ENCODE data around the gene SLC7A9.
"Not testable (repeated sequence)": the region's sequence is repeated elsewhere in the genome, so short reads cannot be mapped to it uniquely, and the experiment has no call there.

Gene SLC7A9

DNA sequence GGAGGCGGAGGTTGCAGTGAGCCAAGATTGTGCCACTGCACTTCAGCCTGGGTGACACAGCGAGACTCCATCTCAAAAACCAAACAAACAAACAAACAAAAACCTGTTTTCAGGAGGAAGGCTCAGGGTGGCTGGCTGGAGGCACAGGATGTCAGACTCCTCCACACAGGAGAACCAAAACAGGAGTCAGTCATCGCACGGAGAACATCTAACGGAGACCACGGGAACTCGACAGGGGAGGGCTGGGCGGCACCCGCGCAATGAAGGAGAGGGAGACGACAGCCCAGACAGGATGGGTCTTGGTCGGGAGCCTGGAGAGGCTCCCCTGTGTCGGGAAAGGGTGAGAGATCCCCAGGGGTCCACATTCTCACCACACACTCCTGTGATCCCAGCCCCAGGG, 20.8 kb upstream of the SLC7A9 start:
- in situ Hi-C loops (cut with HindIII; ENCODE audit: low pct_ligation_motif_present, low sequenced_read_pairs) = no loop called here
- peaks cover 2% of the 10 kb centered on the region for H3K36me3 ChIP-seq (replicated peaks)
- TF ChIP-seq, protein P1, sequence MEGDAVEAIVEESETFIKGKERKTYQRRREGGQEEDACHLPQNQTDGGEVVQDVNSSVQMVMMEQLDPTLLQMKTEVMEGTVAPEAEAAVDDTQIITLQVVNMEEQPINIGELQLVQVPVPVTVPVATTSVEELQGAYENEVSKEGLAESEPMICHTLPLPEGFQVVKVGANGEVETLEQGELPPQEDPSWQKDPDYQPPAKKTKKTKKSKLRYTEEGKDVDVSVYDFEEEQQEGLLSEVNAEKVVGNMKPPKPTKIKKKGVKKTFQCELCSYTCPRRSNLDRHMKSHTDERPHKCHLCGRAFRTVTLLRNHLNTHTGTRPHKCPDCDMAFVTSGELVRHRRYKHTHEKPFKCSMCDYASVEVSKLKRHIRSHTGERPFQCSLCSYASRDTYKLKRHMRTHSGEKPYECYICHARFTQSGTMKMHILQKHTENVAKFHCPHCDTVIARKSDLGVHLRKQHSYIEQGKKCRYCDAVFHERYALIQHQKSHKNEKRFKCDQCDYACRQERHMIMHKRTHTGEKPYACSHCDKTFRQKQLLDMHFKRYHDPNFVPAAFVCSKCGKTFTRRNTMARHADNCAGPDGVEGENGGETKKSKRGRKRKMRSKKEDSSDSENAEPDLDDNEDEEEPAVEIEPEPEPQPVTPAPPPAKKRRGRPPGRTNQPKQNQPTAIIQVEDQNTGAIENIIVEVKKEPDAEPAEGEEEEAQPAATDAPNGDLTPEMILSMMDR (IDR thresholded peaks at IDR 0.05; ENCODE audit: low read depth, low read length, missing control alignments) = no peak
- H3K4me3 ChIP-seq (ENCODE audit: low read depth, low read length) = no peak overlapping the region
- H3K27me3 ChIP-seq (replicated peaks) = no peaks in the 10 kb centered on the region
- H3K27ac ChIP-seq = no peak overlapping the region
- DNase-seq = no peak

DNA sequence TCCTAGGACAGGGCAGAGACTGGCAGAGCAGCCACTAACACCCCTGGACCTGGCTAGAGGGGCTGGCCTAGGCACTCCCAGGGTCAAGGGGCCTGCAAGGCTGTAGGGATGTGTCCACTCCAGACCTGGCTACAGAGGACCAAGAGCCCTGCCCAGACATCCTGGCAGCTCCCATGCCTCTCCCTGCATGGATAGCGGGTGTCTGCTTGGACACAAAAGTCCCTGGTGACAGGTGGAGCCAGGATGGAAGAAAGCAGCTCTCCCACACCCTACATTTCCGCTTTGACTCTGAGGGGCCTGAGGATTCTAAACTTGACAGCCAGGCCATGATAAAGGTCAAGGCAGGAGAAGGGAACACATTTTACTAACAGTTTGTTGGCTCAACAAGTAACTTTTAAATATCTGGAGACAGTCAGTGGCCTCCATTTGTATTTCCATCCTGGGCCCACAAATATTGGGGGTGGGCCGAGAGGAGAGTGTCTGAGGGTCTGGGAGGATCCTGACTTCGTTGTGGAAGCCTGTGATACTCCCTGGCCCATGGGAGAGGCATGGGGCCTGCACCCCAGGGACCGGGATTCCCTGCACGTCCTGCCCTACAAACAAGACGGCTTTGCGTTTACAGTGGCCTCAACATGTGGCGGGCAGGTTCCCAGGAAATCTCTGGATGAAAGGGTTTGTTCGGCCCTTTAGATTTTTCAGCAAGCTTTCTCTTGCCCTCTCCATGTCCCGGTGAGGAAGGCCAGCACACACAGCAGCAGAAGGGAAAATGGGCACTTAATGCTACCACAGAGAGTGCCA, 19.8 kb upstream of the SLC7A9 start:
- Histone ChIP-seq H3K4me3 (ENCODE audit: low read depth, low read length) (no peak overlapping the region), H3K27me3 (replicated peaks) (no peaks in the 10 kb centered on the region), H3K27ac (no peak overlapping the region), H3K36me3 (replicated peaks) (peaks cover 2% of the 10 kb centered on the region)
- in situ Hi-C loops (cut with HindIII; ENCODE audit: low pct_ligation_motif_present, low sequenced_read_pairs) = no loop called here
- DNase-seq = no peak
- TF ChIP-seq, protein P1 (IDR thresholded peaks at IDR 0.05; ENCODE audit: low read depth, low read length, missing control alignments) = no peak

DNA sequence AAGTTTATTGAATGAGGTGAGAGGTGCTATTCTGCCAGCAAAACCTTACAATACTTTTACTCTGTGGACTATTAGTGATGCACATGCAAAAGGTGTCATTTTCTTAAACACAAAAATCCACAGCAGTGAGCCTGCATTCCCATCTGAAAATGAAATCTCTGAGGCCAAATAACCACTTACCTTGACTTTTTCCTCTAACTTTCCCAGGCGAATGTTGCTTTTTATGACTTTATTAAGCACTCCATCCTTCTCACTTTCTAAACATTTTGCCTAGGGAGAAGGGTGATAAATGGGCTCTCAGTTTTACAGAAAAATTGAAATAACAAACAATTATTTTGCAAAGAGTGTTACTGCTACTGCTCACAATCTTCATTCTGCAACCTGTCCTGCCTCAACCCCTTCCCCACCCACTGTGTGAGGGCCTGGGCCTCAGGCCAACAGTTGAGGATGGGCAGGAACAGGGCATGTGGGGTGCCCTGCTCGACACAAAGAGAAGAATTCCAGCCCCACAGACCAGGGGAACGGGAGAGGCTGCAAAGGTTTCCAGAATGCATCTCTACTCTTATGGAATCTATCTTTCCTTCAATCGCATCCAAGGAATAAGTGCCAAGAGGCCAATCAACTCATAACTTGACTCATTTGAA, 18.1 kb upstream of the SLC7A9 start:
- no peaks in the 10 kb centered on the region for H3K36me3 ChIP-seq (replicated peaks)
- H3K27ac ChIP-seq = no peak overlapping the region
- in situ Hi-C loops (cut with HindIII; ENCODE audit: low pct_ligation_motif_present, low sequenced_read_pairs) = no loop called here
- no peaks in the 10 kb centered on the region for H3K27me3 ChIP-seq (replicated peaks)
- TF ChIP-seq, protein P1 (IDR thresholded peaks at IDR 0.05; ENCODE audit: low read depth, low read length, missing control alignments) = no peak
- DNase-seq = no peak
- H3K4me3 ChIP-seq (ENCODE audit: low read depth, low read length) = no peak overlapping the region

DNA sequence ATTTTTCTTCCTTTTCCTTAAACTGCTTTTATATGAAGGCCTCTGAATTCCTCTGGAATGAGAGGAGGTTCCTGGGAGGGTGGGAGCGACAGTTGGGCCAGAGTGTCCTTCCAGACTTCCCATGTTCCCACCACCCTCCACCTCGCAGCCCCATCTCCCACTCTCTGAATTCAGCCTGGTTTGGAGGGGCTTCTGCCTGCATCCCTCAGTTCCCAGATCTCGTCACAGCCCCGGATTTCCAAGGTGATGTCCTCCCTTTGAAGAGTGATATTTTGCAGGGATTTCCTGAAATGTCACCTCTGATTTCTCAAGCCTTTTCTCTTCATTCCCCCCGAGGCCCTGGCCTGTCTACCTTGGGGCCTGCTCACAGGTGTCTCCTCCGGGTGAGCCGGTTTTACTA, 16.7 kb upstream of the SLC7A9 start:
- no peaks in the 10 kb centered on the region for H3K36me3 ChIP-seq (replicated peaks)
- no peak overlapping the region for H3K27ac ChIP-seq
- H3K27me3 ChIP-seq (replicated peaks) = no peaks in the 10 kb centered on the region
- in situ Hi-C loops (cut with HindIII; ENCODE audit: low pct_ligation_motif_present, low sequenced_read_pairs) = no loop called here
- no peak for DNase-seq
- no peak overlapping the region for H3K4me3 ChIP-seq (ENCODE audit: low read depth, low read length)
- TF ChIP-seq, protein P1 (IDR thresholded peaks at IDR 0.05; ENCODE audit: low read depth, low read length, missing control alignments) = no peak

DNA sequence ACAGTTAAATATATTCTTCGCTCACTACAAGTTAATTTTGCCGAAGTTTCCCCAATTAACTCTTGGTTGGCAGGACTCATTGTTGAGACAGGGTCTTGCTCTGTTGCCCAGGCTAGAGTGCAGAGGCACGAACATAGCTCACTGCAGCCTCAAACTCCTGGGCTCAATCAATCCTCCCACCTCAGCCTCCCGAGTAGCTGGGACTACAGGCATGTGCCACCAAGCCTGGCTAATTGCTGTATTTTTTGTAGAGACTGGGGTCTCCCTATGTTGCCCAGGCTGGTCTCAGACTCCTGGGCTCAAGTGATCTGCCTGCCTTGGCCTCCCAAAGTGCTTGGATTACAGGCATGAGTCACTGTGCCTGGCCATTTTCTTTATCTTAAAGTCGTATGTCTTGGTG, 15.7 kb upstream of the SLC7A9 start:
- H3K36me3 ChIP-seq (replicated peaks); in situ Hi-C loops (cut with HindIII; ENCODE audit: low pct_ligation_motif_present, low sequenced_read_pairs); H3K27ac ChIP-seq; H3K27me3 ChIP-seq (replicated peaks); H3K4me3 ChIP-seq (ENCODE audit: low read depth, low read length): not testable (repeated sequence)
- DNase-seq = peak; percentile 5

DNA sequence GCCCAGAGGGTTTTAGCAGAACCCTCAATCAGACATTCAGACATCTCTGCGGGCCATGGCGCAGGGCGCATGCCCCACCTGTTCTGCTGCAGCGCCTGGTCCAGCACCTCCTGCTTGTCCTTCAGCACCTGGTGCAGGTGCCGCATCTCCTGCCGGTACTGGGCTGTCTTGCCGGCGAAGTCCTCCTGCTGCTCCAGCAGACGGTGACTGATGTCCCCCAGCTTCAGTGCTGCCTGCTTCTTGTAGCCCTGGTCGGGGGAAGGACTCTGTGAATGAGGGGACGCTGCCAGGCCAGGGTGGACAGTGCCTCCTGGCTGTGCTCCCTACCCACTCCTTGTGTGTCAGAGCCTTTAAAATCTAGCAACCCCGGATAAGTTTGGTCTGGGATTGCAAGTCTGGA, 12.2 kb upstream of the SLC7A9 start:
- TF ChIP-seq, protein P1 (IDR thresholded peaks at IDR 0.05; ENCODE audit: low read depth, low read length, missing control alignments) = no peak
- H3K27ac ChIP-seq = no peak overlapping the region
- H3K4me3 ChIP-seq (ENCODE audit: low read depth, low read length) = no peak overlapping the region
- in situ Hi-C loops (cut with HindIII; ENCODE audit: low pct_ligation_motif_present, low sequenced_read_pairs) = no loop called here
- no peaks in the 10 kb centered on the region for H3K36me3 ChIP-seq (replicated peaks)
- DNase-seq = no peak
- H3K27me3 ChIP-seq (replicated peaks) = no peaks in the 10 kb centered on the region

Data from brain microvascular endothelial cell (primary cell).